A549 (cell line): ENCODE results near the gene GSTM3. TPM values are rescaled to one million over a fixed set of nuclear protein-coding genes. Genes with fewer than 3 reads are reported as not detected.

Source experiments
- ATAC-seq, 2 experiments: fragments of 200-7000 bp in 1 of 2; fragments of >200 bp in 1 of 2; cut with Nextera tagmentation in 1 of 2; cut with Tn5 transposase in 1 of 2; 3 replicates each; pipeline versions ENCODE4 v1.8.0 to v1.9.1; 2018 to 2020; ENCODE audit warnings: mild to moderate bottlenecking in 1 of 2, moderate library complexity in 1 of 2
- CTCF ChIA-PET: fragments of 300-600 bp; sonication (Branson Sonifier 250); formaldehyde crosslinking; extraction: SDS; loops from one replicate; lab custom pipeline; 2021; ENCODE audit warnings: antibody characterized with exemption, inconsistent platforms; lab: Yijun Ruan, JAX
- POLR2A ChIA-PET: fragments of 350-600 bp; formaldehyde crosslinking; extraction: SDS; loops from one replicate; lab custom pipeline; 2021; ENCODE audit warnings: antibody characterized with exemption, inconsistent platforms; lab: Yijun Ruan, JAX
- DNase-seq, 2 experiments: peaks; one replicate each; pipeline versions ENCODE4 v3.0.0 to v3.0.0-alpha.2; 2011 to 2016; ENCODE audit warnings: low read depth in 1 of 2, low spot score in 1 of 2
- FAIRE-seq: peaks from 2 replicates; lab custom pipeline; 2011; peaks lifted over from hg19 to GRCh38; lab: Jason Lieb, UNC
- H3K27ac ChIP-seq, 2 experiments: fragments of >200 bp; sonication (Bioruptor Twin); formaldehyde crosslinking; 3 replicates each; pipeline ENCODE4 v1.5.1; 2016 to 2017
- H3K4me1 ChIP-seq: fragments of >200 bp; sonication (Bioruptor Twin); formaldehyde crosslinking; 3 replicates; pipeline ENCODE4 v1.6.1; 2016
- H3K4me2 ChIP-seq: fragments of >200 bp; sonication (Bioruptor Twin); formaldehyde crosslinking; 3 replicates; pipeline ENCODE4 v1.6.1; 2016
- H3K4me3 ChIP-seq: fragments of >200 bp; sonication (Bioruptor Twin); formaldehyde crosslinking; 3 replicates; pipeline ENCODE4 v1.5.1; 2016
- H3K9me3 ChIP-seq: fragments of >200 bp; sonication (Bioruptor Twin); formaldehyde crosslinking; 3 replicates; pipeline ENCODE4 v1.6.1; 2016
- BCL3 ChIP-seq: fragments of >200 bp; sonication (Bioruptor Twin); formaldehyde crosslinking; IDR thresholded peaks from 3 replicates; pipeline ENCODE4 v1.6.1; 2016
- CBX2 ChIP-seq: fragments of 200-600 bp; sonication (generic); IDR thresholded peaks from 2 replicates; pipeline ENCODE4 v1.6.1; 2016; ENCODE audit warnings: low read depth, mild to moderate bottlenecking, borderline replicate concordance
- EHF ChIP-seq: fragments of 250-450 bp; sonication (Bioruptor Pico); IDR thresholded peaks from 2 replicates; pipeline ENCODE4 v1.5.0; 2020; ENCODE audit warnings: mild to moderate bottlenecking
- ELK1 ChIP-seq: fragments of 150-350 bp; IDR thresholded peaks from 2 replicates; pipeline ENCODE4 v1.6.1; 2014; ENCODE audit warnings: low read depth, mild to moderate bottlenecking, low read length
- FOSL2 ChIP-seq, 2 experiments: fragments of 450-650 bp in 1 of 2; fragments of >200 bp in 1 of 2; sonication (Bioruptor Twin) in 1 of 2; formaldehyde crosslinking; IDR thresholded peaks; 2 replicates each; pipeline versions ENCODE4 v1.5.0 to v1.6.1; 2016 to 2020; ENCODE audit warnings: mild to moderate bottlenecking in 1 of 2, moderate library complexity in 1 of 2
- FOXS1 ChIP-seq: fragments of 250-450 bp; sonication (Bioruptor Pico); IDR thresholded peaks from 2 replicates; pipeline ENCODE4 v1.5.0; 2020; ENCODE audit warnings: mild to moderate bottlenecking, moderate library complexity
- HOXA7 ChIP-seq: fragments of 250-450 bp; sonication (Bioruptor Pico); IDR thresholded peaks from 2 replicates; pipeline ENCODE4 v1.5.0; 2020; ENCODE audit warnings: mild to moderate bottlenecking, moderate library complexity
- HOXB5 ChIP-seq: fragments of 250-450 bp; sonication (Bioruptor Pico); IDR thresholded peaks from 2 replicates; pipeline ENCODE4 v1.5.0; 2020; ENCODE audit warnings: mild to moderate bottlenecking, moderate library complexity
- JUN ChIP-seq, 2 experiments: fragments of >200 bp; sonication (Bioruptor Twin); formaldehyde crosslinking; IDR thresholded peaks; 2 replicates in 1 of 2; 3 replicates in 1 of 2; pipeline ENCODE4 v1.6.1; 2016 to 2017
- KDM5A ChIP-seq: fragments of 200-600 bp; sonication (generic); IDR thresholded peaks from 2 replicates; pipeline ENCODE4 v1.6.1; 2016; ENCODE audit warnings: antibody characterized with exemption, mild to moderate bottlenecking
- MAX ChIP-seq: IDR thresholded peaks from 2 replicates; pipeline ENCODE4 v1.6.1; 2012
- NFE2L2 ChIP-seq: fragments of 150-350 bp; conservative IDR thresholded peaks from 2 replicates; pipeline ENCODE4 v1.6.1; 2014; ENCODE audit warnings: low read length
- NPAS2 ChIP-seq: fragments of 250-450 bp; sonication (Bioruptor Pico); IDR thresholded peaks from 2 replicates; pipeline ENCODE4 v1.8.0; 2022; ENCODE audit warnings: mild to moderate bottlenecking, moderate library complexity, borderline replicate concordance
- NR3C1 ChIP-seq: fragments of >200 bp; sonication (Bioruptor Twin); formaldehyde crosslinking; IDR thresholded peaks from 3 replicates; pipeline ENCODE4 v1.6.1; 2017
- PHF8 ChIP-seq: fragments of 200-600 bp; sonication (generic); IDR thresholded peaks from 2 replicates; pipeline ENCODE4 v1.6.1; 2016; ENCODE audit warnings: low read depth, mild to moderate bottlenecking, antibody characterized with exemption, moderate library complexity, borderline replicate concordance
- POLR2AphosphoS2 ChIP-seq: conservative IDR thresholded peaks from 2 replicates; pipeline ENCODE4 v1.6.1; 2012; ENCODE audit warnings: low read length, improper control_type of control experiment, inconsistent platforms
- RAD21 ChIP-seq, 2 experiments: fragments of >200 bp in 1 of 2; sonication (Bioruptor Twin) in 1 of 2; formaldehyde crosslinking in 1 of 2; IDR thresholded peaks in 1 of 2; conservative IDR thresholded peaks in 1 of 2; 2 replicates in 1 of 2; 3 replicates in 1 of 2; pipeline ENCODE4 v1.6.1; 2012 to 2018; ENCODE audit warnings: inconsistent platforms in 1 of 2
- RARB ChIP-seq: fragments of 250-450 bp; sonication (Bioruptor Pico); IDR thresholded peaks from 2 replicates; pipeline ENCODE4 v1.8.0; 2021; ENCODE audit warnings: mild to moderate bottlenecking, moderate library complexity
- RFX5 ChIP-seq: fragments of 450-650 bp; IDR thresholded peaks from 2 replicates; pipeline ENCODE4 v1.7.1; 2014; ENCODE audit warnings: antibody characterized with exemption, mild to moderate bottlenecking, moderate library complexity
- SREBF2 ChIP-seq: fragments of 450-650 bp; IDR thresholded peaks from 2 replicates; pipeline ENCODE4 v1.6.1; 2014; ENCODE audit warnings: mild to moderate bottlenecking, moderate library complexity
- TFCP2L1 ChIP-seq: fragments of 250-450 bp; sonication (Bioruptor Pico); IDR thresholded peaks from 2 replicates; pipeline ENCODE4 v1.5.0; 2021; ENCODE audit warnings: mild to moderate bottlenecking
- ZFP36 ChIP-seq: fragments of 450-650 bp; IDR thresholded peaks from 2 replicates; pipeline ENCODE4 v1.6.1; 2014; ENCODE audit warnings: borderline replicate concordance; ENCODE audit not compliant: partially characterized antibody
- ZSCAN20 ChIP-seq: fragments of 250-450 bp; sonication (Bioruptor Pico); IDR thresholded peaks from 2 replicates; pipeline ENCODE4 v1.8.0; 2022; ENCODE audit warnings: mild to moderate bottlenecking, moderate library complexity
- WGBS: methylation state at CpG from one replicate; pipeline ENCODE4 v1.1.6; 2017; ENCODE audit errors: missing lambda C conversion rate; 5-methylcytosine and 5-hydroxymethylcytosine counted together
- polyA plus RNA-seq, 4 experiments: library from polyadenylated mRNA; depleted of rRNA in 3 of 4; stranded (reverse); fragments of >200 nt; fragmentation: RNase III in 1 of 4; extraction: RNeasy Plus Mini Kit Qiagen cat#74134 plus additional on column Dnase treatment in 1 of 4; gene quantifications; 2 replicates in 3 of 4; 3 replicates in 1 of 4; pipeline ENCODE4 v1.2.3, GENCODE V29; 2011 to 2017
- TF ChIP-seq, protein P1 (sequence below): fragments of >200 bp; sonication (Bioruptor Twin); formaldehyde crosslinking; IDR thresholded peaks from 2 replicates; pipeline ENCODE4 v1.6.1; 2016
- TF ChIP-seq, protein P2 (sequence below): fragments of 450-650 bp; IDR thresholded peaks from 2 replicates; pipeline ENCODE4 v1.6.1; 2014; ENCODE audit warnings: antibody characterized with exemption
- TF ChIP-seq, protein P3 (sequence below): IDR thresholded peaks from 2 replicates; pipeline ENCODE4 v1.6.1; 2012; ENCODE audit warnings: low read depth, borderline replicate concordance

GSTM3 gene
- polyA plus RNA-seq, 2 of the 4 experiments (the other 2 are of a cell fraction), result 43.0 to 55.7 TPM

DNA sequence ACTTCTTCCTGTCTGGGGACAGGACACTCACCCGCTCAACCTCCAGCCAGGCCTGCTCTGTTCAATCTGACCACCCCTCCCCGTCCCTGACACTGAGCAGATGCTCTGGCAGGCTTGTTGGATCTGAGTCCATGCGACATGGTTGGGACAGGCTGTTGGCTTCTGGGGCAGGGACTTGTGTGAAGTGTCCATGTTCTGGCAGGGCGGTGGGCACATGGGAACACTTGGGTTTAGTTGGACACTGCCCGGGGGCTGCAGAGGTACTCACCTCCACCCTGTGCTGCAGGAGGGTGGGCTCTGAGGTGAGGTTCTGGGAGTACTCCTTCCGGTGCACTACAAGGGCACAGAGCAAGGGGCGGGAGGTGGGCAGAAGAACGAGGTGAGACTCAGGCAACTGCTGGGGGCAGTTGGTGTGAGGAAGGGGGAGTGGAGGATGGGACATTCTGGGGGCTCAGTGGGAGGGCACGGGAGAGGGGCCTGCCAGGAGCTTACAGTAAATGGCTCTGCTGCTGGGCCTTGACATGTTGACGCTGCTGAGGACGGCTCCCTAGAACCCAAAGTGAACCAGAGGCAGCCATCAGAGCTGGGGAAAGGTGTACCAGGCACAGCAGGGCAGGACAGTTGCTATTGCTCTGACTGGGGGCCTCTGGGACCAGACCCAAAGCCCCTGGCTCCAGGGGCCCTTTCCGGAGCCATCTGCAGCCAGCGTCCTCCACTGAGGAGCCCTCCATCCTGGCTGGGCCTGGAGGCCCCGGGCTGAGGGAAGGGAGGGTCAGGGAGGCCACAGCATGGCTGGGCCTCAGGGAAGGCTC, 20.6 kb upstream of the GSTM3 start:
- TF ChIP-seq RAD21 (conservative IDR thresholded peaks at IDR 0.05 in 1 of 2, IDR thresholded peaks at IDR 0.05 in 1 of 2), result no peak
- TF ChIP-seq ZSCAN20 (CRISPR knock-in tag), result no peak
- TF ChIP-seq NPAS2 (CRISPR knock-in tag), result no peak
- TF ChIP-seq PHF8, result no peak
- no peak for TF ChIP-seq SREBF2
- TF ChIP-seq EHF, result no peak
- no peak for TF ChIP-seq FOSL2 (IDR thresholded peaks at IDR 0.05)
- TF ChIP-seq FOSL2 (CRISPR knock-in tag; IDR thresholded peaks at IDR 0.05), result no peak
- TF ChIP-seq MAX, result no peak
- no peak for TF ChIP-seq BCL3
- no peak for TF ChIP-seq FOXS1 (CRISPR knock-in tag)
- TF ChIP-seq TFCP2L1 (CRISPR knock-in tag), result no peak
- FAIRE-seq (no peak), ATAC-seq (no peak), DNase-seq (no peak)
- CTCF ChIA-PET, result interaction anchor here (0.9 to 4.6 kb wide), 4 partner anchors 12 to 121 kb away, joined by 3 to 42 read pairs (median 10); no protein-coding TSS in a partner anchor
- Histone ChIP-seq H3K9me3 (no peaks in the 10 kb centered on the region), H3K27ac (no peak overlapping the region), H3K4me3 (no peak overlapping the region), H3K4me1 (peaks cover 18% of the 10 kb centered on the region), H3K4me2 (no peak overlapping the region)
- WGBS, result 91% methylated on average over 6 of the region's 14 CpGs
- POLR2A ChIA-PET, result no interaction called here

DNA sequence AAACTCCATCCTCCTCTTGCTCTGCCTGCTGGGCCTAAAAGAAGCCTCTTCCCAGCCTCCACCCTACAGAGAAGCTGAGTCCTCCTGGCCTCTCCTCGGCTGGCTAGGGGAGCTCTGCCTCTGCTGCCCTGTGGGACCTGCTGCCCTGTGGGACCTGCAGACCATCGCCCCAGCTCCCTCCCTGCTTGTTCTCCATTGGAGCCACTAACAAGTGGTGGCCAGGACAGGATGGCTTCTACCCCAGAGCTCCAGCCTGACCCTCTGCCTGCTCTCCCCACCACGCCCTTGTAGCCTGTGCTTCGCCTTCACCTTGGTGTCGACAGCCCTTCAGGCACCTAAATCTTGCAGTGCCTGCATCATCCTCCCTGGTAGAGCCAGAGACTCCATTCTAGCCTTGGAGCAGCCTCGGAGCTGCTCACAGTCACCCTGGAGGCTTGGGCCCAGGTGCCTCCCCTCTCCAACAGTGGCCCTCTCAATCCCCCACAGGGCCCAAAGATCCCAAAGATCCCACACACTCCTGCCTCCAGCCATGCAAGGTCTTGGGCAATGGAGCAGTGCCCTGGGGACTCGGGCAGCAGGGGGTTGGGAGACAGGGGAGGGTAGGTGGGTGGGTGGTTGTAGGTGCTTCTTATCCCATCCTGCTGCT, 19.9 kb upstream of the GSTM3 start:
- H3K4me3 ChIP-seq, result no peak overlapping the region
- no peak for ATAC-seq
- CTCF ChIA-PET, result interaction anchor here (0.7 to 2.5 kb wide), 6 partner anchors 11 to 224 kb away, joined by 3 to 14 read pairs (median 6); partner anchors contain the start of gene AHCYL1
- DNase-seq, result no peak
- H3K4me1 ChIP-seq, result peaks cover 18% of the 10 kb centered on the region
- POLR2A ChIA-PET, result no interaction called here
- 87% methylated on average over 3 of the region's 7 CpGs for WGBS
- no peak overlapping the region for H3K4me2 ChIP-seq
- no peaks in the 10 kb centered on the region for H3K9me3 ChIP-seq
- no peak for TF ChIP-seq RARB
- no peak for TF ChIP-seq CBX2
- no peak for TF ChIP-seq POLR2AphosphoS2
- no peak for TF ChIP-seq RFX5
- TF ChIP-seq ZSCAN20 (CRISPR knock-in tag), result no peak
- FAIRE-seq, result no peak
- no peak overlapping the region for H3K27ac ChIP-seq

- H3K4me2 ChIP-seq, result no peak overlapping the region
- ATAC-seq, result no peak
- no peaks in the 10 kb centered on the region for H3K9me3 ChIP-seq
- H3K27ac ChIP-seq, result no peak overlapping the region
- 77% methylated on average over 8 of the region's 11 CpGs for WGBS
- no peak for DNase-seq
- H3K4me3 ChIP-seq, result no peak overlapping the region
- CTCF ChIA-PET, result interaction anchor here (0.7 to 2.5 kb wide), 6 partner anchors 10 to 225 kb away, joined by 3 to 14 read pairs (median 6); partner anchors contain the start of gene AHCYL1
- POLR2A ChIA-PET, result no interaction called here
- no peak for FAIRE-seq
- peaks cover 18% of the 10 kb centered on the region for H3K4me1 ChIP-seq
- TF ChIP-seq, protein P1, sequence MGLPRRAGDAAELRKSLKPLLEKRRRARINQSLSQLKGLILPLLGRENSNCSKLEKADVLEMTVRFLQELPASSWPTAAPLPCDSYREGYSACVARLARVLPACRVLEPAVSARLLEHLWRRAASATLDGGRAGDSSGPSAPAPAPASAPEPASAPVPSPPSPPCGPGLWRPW, result no peak
- TF ChIP-seq NR3C1 (no peak), KDM5A (no peak), HOXB5 (CRISPR knock-in tag) (no peak), ELK1 (no peak), NFE2L2 (no peak), FOXS1 (CRISPR knock-in tag) (no peak), POLR2AphosphoS2 (no peak), ZFP36 (no peak), RFX5 (no peak), RAD21 (conservative IDR thresholded peaks at IDR 0.05 in 1 of 2, IDR thresholded peaks at IDR 0.05 in 1 of 2) (no peak), JUN (IDR thresholded peaks at IDR 0.05) (no peak), HOXA7 (CRISPR knock-in tag) (no peak)
- TF ChIP-seq, protein P2, sequence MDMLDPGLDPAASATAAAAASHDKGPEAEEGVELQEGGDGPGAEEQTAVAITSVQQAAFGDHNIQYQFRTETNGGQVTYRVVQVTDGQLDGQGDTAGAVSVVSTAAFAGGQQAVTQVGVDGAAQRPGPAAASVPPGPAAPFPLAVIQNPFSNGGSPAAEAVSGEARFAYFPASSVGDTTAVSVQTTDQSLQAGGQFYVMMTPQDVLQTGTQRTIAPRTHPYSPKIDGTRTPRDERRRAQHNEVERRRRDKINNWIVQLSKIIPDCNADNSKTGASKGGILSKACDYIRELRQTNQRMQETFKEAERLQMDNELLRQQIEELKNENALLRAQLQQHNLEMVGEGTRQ, result no peak
- TF ChIP-seq, protein P3, sequence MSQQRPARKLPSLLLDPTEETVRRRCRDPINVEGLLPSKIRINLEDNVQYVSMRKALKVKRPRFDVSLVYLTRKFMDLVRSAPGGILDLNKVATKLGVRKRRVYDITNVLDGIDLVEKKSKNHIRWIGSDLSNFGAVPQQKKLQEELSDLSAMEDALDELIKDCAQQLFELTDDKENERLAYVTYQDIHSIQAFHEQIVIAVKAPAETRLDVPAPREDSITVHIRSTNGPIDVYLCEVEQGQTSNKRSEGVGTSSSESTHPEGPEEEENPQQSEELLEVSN, result no peak
Measured at GRCh38 chr1:109759513-109760334, 18.9 kb upstream of the GSTM3 start.
